Measurements from ENCODE around the gene PTOV1.

DNA sequence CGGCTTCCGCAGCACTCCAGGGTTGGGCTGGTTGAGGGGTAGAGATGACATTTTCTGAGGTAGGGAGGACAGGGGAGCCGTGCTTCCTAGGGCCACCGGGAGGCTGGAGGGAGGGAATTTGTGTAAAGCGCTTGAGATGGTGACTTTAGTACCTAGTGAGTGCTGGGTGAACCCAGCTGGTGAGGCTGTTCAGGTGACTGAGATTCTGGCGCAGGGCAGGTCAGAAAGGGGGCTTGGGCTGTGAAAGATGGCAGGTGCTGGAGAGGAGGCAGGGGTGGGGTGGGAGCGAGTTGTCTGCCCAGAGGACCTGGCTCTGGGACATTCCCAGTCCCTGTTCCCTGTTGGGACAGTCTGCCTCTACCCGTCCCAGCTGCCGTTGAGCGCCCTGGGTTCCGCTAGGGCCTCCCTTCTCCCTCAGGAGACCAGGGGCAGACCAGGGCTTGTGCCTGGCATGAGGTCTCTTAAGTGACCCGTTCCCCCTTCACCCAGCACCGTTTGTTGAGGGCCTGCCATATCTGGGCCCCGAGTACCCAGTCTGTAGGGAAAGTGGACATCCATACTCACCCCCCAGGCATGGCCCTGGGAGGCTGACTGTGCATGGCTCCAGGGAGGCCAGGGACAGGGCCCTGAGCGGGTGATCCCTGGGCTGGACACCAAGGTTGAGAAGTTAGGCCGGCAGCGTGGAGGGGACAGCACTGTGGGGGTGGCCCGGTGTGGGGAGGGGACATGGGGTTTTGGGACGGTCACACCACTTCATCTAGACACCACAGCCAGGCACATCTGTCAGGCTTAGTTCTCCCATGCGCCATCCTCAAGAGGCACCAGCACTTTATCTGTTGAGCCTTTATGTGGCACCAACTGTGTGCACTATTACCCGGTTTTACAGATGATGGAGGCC lies 5.0 kb downstream of the PTOV1 start:
- TF ChIP-seq TAF1 (IDR thresholded peaks at IDR 0.05; ENCODE audit: low read depth) (no peak), ZBTB7A (IDR thresholded peaks at IDR 0.05; ENCODE audit: low read depth) (no peak), CREB1 (IDR thresholded peaks at IDR 0.05; ENCODE audit: low read depth) (no peak)
- TF ChIP-seq, protein P1, sequence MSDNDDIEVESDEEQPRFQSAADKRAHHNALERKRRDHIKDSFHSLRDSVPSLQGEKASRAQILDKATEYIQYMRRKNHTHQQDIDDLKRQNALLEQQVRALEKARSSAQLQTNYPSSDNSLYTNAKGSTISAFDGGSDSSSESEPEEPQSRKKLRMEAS (IDR thresholded peaks at IDR 0.05), result no peak
- TF ChIP-seq, protein P2, sequence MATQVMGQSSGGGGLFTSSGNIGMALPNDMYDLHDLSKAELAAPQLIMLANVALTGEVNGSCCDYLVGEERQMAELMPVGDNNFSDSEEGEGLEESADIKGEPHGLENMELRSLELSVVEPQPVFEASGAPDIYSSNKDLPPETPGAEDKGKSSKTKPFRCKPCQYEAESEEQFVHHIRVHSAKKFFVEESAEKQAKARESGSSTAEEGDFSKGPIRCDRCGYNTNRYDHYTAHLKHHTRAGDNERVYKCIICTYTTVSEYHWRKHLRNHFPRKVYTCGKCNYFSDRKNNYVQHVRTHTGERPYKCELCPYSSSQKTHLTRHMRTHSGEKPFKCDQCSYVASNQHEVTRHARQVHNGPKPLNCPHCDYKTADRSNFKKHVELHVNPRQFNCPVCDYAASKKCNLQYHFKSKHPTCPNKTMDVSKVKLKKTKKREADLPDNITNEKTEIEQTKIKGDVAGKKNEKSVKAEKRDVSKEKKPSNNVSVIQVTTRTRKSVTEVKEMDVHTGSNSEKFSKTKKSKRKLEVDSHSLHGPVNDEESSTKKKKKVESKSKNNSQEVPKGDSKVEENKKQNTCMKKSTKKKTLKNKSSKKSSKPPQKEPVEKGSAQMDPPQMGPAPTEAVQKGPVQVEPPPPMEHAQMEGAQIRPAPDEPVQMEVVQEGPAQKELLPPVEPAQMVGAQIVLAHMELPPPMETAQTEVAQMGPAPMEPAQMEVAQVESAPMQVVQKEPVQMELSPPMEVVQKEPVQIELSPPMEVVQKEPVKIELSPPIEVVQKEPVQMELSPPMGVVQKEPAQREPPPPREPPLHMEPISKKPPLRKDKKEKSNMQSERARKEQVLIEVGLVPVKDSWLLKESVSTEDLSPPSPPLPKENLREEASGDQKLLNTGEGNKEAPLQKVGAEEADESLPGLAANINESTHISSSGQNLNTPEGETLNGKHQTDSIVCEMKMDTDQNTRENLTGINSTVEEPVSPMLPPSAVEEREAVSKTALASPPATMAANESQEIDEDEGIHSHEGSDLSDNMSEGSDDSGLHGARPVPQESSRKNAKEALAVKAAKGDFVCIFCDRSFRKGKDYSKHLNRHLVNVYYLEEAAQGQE (IDR thresholded peaks at IDR 0.05; ENCODE audit: low read depth), result no peak
